ENCODE data around the gene ZXDC. TPM values are rescaled to one million over a fixed set of nuclear protein-coding genes. Genes with fewer than 3 reads are reported as not detected.

ZXDC gene
- total RNA-seq, 1 experiment from 2014 or later: 55.4 TPM

GRCh38 chr3:126394179-126394976 lies 81.3 kb downstream of the ZXDC start, which contains the start of gene CFAP100:
Gene CFAP100, plus strand, starts transcription at chr3:126394909. Its CDS starts 1,092 bp downstream, at chr3:126396001.
- Histone ChIP-seq H3K9me2 (ENCODE audit: insufficient read depth) (no peaks in the 10 kb centered on the region), H3K79me2 (ENCODE audit: low read depth) (no peaks in the 10 kb centered on the region), H3K36me3 (ENCODE audit: low read depth) (no peaks in the 10 kb centered on the region), H3K4me1 (replicated peaks; ENCODE audit: insufficient read depth) (peaks cover 9% of the 10 kb centered on the region), H3K4me2 (no peak within 1 kb of the TSS), H3K27me3 (ENCODE audit: insufficient read depth, low read depth) (no peaks in the 10 kb centered on the region), H4K20me1 (ENCODE audit: insufficient read depth) (no peaks in the 10 kb centered on the region), H2AFZ (no peak within 1 kb of the TSS), H3F3A (ENCODE audit: insufficient read depth, low read depth) (peaks cover 5% of the 10 kb centered on the region; the same call in 1 of the 2 replicates), H3K4me3 (no peak within 1 kb of the TSS), H3K27ac (no peak within 1 kb of the TSS), H3K9me3 (ENCODE audit: insufficient read depth, low read depth) (no peaks in the 10 kb centered on the region)
- no peak for DNase-seq
- ChIA-PET CTCF (no interaction called here), POLR2A (ENCODE audit: unreplicated experiment) (no interaction called here)
- no TSS peak for BruUV-seq (replicated peaks)
- TF ChIP-seq EZH2 (IDR thresholded peaks at IDR 0.05; ENCODE audit: low read depth) (no peak), CTCF (conservative IDR thresholded peaks at IDR 0.05) (no peak)
- intact Hi-C loops (cut with micrococcal nuclease; ENCODE audit: unreplicated experiment): no loop called here

GRCh38 chr3:126393563-126393962 lies 82.1 kb downstream of the ZXDC start:
- H2AFZ ChIP-seq: no peak overlapping the region
- no peaks in the 10 kb centered on the region for H3K9me2 ChIP-seq (ENCODE audit: insufficient read depth)
- no peaks in the 10 kb centered on the region for H3K36me3 ChIP-seq (ENCODE audit: low read depth)
- H3K4me3 ChIP-seq: no peak overlapping the region
- H3K27ac ChIP-seq: no peak overlapping the region
- no TSS peak for BruUV-seq (replicated peaks)
- no peaks in the 10 kb centered on the region for H3K9me3 ChIP-seq (ENCODE audit: insufficient read depth, low read depth)
- H3K4me2 ChIP-seq: no peak overlapping the region
- no peaks in the 10 kb centered on the region for H3K79me2 ChIP-seq (ENCODE audit: low read depth)
- intact Hi-C loops (cut with micrococcal nuclease; ENCODE audit: unreplicated experiment): no loop called here
- H3F3A ChIP-seq (ENCODE audit: insufficient read depth, low read depth): no peaks in the 10 kb centered on the region
- POLR2A ChIA-PET (ENCODE audit: unreplicated experiment): interaction anchor here (0.6 kb wide), 1 partner anchor 815 kb away, joined by 4 read pairs; no protein-coding TSS in a partner anchor
- DNase-seq: no peak
- H4K20me1 ChIP-seq (ENCODE audit: insufficient read depth): no peaks in the 10 kb centered on the region
- no peaks in the 10 kb centered on the region for H3K27me3 ChIP-seq (ENCODE audit: insufficient read depth, low read depth)
- peaks cover 9% of the 10 kb centered on the region; the same call in 1 of the 2 replicates for H3K4me1 ChIP-seq (replicated peaks; ENCODE audit: insufficient read depth)
- no peak for TF ChIP-seq EZH2 (IDR thresholded peaks at IDR 0.05; ENCODE audit: low read depth)
- no peak for TF ChIP-seq CTCF (conservative IDR thresholded peaks at IDR 0.05)
- CTCF ChIA-PET: interaction anchor here (1.5 kb wide), 1 partner anchor 79 kb away, joined by 4 read pairs; no protein-coding TSS in a partner anchor

- no peak for TF ChIP-seq CTCF (conservative IDR thresholded peaks at IDR 0.05)
- TF ChIP-seq EZH2 (IDR thresholded peaks at IDR 0.05; ENCODE audit: low read depth): no peak
- CTCF ChIA-PET: interaction anchor here (0.6 to 1.5 kb wide), 2 partner anchors 80 to 292 kb away, joined by 4 to 7 read pairs; no protein-coding TSS in a partner anchor
- H3K36me3 ChIP-seq (ENCODE audit: low read depth): no peaks in the 10 kb centered on the region
- H3K4me3 ChIP-seq: no peak overlapping the region
- no peak overlapping the region for H3K27ac ChIP-seq
- H4K20me1 ChIP-seq (ENCODE audit: insufficient read depth): no peaks in the 10 kb centered on the region
- no TSS peak for BruUV-seq (replicated peaks)
- intact Hi-C loops (cut with micrococcal nuclease; ENCODE audit: unreplicated experiment): no loop called here
- no peaks in the 10 kb centered on the region for H3K27me3 ChIP-seq (ENCODE audit: insufficient read depth, low read depth)
- POLR2A ChIA-PET (ENCODE audit: unreplicated experiment): no interaction called here
- H3K4me1 ChIP-seq (replicated peaks; ENCODE audit: insufficient read depth): 0 out of 2 replicates have a peak, but pooled peaks cover 11% of the 10 kb centered on the region
- no peak overlapping the region for H3K4me2 ChIP-seq
- H3K79me2 ChIP-seq (ENCODE audit: low read depth): no peaks in the 10 kb centered on the region
- H3F3A ChIP-seq (ENCODE audit: insufficient read depth, low read depth): no peaks in the 10 kb centered on the region
- H3K9me3 ChIP-seq (ENCODE audit: insufficient read depth, low read depth): no peaks in the 10 kb centered on the region
- no peak overlapping the region for H2AFZ ChIP-seq
- no peaks in the 10 kb centered on the region for H3K9me2 ChIP-seq (ENCODE audit: insufficient read depth)
- DNase-seq: no peak
These were observed 83.4 kb downstream of the ZXDC start for GRCh38 chr3:126392246-126392645.

All from PC-9 (cell line).